ENCODE data around the gene MIS18BP1.

DNA sequence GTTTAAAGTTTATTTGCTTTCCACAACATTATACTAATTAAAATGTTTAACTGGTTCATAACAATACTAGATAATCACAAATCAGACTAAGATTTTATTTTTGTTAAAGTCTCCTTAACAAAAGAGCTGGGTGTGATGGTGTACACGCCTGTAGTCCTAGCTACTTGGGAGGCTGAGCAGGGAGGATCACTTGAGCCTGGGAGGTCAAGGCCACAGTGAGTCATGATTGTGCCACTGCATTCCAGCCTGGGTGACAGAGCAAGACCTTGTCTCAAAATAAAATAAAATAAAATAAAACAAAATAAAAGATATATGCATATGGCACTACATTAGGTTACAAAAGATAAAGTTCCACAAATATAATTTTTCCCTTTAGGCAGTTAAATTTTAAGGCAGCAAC, 5.6 kb downstream of the MIS18BP1 start:
- no peak for TF ChIP-seq EZH2 (IDR thresholded peaks at IDR 0.05; ENCODE audit: low read depth)
- TF ChIP-seq, protein P1, sequence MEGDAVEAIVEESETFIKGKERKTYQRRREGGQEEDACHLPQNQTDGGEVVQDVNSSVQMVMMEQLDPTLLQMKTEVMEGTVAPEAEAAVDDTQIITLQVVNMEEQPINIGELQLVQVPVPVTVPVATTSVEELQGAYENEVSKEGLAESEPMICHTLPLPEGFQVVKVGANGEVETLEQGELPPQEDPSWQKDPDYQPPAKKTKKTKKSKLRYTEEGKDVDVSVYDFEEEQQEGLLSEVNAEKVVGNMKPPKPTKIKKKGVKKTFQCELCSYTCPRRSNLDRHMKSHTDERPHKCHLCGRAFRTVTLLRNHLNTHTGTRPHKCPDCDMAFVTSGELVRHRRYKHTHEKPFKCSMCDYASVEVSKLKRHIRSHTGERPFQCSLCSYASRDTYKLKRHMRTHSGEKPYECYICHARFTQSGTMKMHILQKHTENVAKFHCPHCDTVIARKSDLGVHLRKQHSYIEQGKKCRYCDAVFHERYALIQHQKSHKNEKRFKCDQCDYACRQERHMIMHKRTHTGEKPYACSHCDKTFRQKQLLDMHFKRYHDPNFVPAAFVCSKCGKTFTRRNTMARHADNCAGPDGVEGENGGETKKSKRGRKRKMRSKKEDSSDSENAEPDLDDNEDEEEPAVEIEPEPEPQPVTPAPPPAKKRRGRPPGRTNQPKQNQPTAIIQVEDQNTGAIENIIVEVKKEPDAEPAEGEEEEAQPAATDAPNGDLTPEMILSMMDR (conservative IDR thresholded peaks at IDR 0.05), result no peak
